G401 (cell line): ENCODE measurements around the gene CDR2. TPM values are rescaled to one million over a fixed set of nuclear protein-coding genes. Genes with fewer than 3 reads are reported as not detected.
"Not testable (repeated sequence)": the region's sequence is repeated elsewhere in the genome, so short reads cannot be mapped to it uniquely, and the experiment has no call there.

Source experiments
- DNase-seq: peaks from one replicate; pipeline ENCODE4 v3.0.0-alpha.2; 2015; ENCODE audit warnings: low spot score
- in situ Hi-C: cut with HindIII; loops from 2 replicates; pipeline ENCODE4 v1.10.0; 2016; ENCODE audit warnings: low sequenced_read_pairs, mixed read lengths
- total RNA-seq: library from RNA; depleted of rRNA; stranded (reverse); fragments of >200 nt; shearing (Covaris generic); gene quantifications from 2 replicates; pipeline ENCODE4 v1.2.3, GENCODE V29; 2014

The CDR2 gene
- total RNA-seq, 1 experiment from 2014 or later: 22.6 TPM

DNA sequence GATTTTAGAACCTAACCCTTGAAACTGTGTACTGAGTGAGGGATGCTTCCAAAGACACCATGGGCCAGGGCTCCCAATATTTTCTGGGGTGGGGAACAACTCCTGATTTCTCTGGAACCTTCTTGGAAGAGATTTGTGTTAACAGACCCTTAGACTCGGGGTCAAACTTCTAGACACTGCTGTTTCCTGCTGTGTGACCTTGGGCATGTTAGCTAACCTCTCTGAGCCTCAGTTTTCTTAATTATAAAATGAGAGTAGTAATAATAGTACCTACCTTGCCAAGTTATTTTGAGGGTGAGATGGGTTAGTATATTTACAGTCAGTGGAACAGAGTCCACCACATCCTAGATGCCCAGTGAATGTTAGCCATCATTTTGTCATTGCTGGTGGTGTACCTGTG is 58.4 kb downstream of the CDR2 start:
- DNase-seq: no peak
- in situ Hi-C loops: no loop called here

DNA sequence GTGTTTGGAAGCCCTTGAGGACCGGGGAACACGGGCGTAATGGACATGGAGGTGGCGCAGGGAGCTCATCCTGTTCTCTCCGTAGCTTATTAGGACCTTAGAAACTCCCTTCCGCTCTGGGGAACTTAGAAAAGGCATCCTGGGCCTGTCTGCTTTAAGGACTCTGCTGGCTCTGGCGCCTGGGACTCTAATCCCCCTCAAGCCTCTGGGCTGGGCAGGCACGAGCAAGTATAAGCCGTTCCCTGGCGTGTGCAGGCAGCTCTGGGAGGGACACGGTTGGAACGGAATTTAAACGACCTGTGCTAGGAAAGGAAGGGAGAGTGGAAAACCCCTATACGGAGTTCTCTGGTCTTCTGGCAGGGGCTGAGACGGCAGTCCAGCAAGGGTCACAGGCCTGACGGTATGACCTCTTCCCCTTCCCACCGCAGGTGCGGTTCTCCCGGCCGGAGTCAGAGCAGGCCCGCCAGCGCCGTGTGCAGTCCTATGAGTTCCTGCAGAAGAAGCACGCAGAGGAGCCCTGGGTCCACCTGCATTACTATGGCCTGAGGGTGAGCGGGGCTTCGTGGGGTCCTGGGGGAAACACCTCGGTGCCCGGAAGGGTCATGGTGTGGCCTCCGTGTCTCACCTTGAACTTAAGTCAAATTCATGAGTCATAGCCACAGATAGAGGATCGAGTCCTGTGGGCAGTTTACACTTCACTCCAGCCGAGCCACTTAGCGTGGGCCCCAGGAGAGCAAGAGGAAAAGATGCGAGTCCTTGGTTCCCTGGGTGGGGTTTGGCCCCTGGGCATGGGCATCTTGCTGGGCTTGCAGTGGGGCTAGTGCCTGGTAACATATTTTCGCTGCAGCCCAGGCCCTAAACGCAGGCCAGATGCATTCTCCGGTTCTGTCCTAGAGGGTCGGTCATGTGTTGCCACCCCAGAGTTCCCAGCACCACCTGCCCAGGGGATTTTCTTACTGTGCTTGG is 59.5 kb downstream of the CDR2 start:
- in situ Hi-C loops: no loop called here
- DNase-seq: no peak

DNA sequence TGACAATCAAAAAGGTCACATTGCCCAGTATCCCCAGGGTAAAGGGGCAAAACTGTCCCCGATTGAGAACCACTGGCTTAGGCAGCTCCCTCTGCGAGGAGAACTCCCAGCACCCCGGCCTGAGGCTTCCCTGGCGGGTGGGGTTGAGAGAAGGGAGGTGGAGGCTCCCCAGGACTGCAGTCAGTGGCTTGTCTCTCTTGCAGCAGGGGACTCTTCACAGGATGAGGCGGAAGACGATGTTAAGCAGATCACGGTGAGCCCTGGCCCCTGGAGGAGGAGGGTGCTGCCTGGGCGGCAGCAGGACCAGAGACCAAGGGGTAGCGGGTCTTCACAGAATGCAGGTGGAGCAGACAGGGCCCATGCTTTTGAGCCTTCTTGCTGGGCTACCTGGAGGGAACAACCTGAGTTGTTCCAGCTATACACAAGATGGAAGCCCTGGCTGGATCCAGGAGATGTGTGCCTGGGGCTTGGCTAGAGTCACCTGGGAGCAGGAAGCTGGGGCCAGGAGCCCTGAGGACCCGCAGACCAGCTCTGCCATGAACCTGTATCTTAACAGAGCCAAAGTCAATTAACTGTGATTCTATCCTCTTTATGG is 60.4 kb downstream of the CDR2 start:
- DNase-seq: no peak
- in situ Hi-C loops: no loop called here

DNA sequence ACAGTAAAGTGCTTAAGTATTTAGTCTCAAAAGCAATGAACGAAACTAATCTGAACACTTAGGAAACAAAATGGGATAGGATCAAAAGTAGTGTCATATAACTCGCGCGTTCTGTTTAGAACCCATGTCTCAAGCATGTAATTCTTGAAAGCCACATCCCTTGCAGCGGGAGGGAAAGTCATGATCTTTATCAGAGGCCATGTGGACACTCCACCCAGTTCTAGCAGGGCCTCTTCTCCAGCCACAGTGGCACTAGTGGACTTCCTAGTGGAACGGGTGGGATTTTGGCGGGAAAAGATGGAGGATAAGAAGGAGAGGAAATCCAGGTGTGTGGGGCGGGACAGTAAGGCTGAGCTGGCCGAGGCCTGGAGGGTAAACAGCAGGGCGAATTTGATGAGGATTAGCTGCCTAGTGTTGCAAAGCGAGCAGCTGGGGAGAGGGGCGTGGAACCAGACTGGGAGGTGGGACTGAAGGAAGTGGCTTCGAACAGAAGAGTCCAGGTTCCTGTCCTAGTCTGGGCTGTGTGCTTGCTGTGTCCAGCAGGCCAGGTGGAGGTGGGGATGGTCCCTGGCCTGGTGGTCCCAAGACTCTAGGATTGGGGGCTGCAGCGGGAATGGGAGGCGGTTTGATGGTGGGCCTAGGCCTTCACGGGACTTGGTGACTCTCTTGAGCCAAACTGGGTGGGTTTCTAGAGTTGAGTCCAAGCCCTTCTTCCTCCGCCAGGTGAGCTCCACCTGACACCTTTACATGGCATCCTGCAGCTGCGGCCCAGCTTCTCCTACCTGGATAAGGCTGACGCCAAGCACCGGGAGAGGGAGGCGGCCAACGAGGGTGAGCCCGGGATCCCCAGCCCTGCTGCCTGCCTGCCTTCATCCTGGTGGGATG is 61.3 kb downstream of the CDR2 start:
- in situ Hi-C loops: no loop called here
- no peak for DNase-seq

DNA sequence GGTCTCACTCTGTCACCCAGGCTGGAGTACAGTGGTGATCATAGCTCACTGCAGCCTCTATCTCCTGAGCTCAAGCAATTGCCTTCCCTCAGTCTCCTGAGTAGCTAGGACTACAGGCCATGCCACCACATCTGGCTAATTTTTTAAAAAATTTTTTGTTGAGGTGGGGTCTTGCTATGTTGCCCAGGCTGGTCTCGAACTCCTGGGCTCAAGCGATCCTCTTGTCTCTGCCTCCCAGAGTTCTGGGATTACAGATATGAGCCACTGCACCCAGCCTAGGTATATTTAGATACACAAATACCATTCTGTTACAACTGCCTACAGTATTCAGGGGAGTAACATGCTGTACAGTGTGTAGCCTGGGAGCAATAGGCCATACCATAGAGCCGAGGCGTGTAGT is 62.9 kb downstream of the CDR2 start:
- in situ Hi-C loops: no loop called here
- DNase-seq: no peak

DNA sequence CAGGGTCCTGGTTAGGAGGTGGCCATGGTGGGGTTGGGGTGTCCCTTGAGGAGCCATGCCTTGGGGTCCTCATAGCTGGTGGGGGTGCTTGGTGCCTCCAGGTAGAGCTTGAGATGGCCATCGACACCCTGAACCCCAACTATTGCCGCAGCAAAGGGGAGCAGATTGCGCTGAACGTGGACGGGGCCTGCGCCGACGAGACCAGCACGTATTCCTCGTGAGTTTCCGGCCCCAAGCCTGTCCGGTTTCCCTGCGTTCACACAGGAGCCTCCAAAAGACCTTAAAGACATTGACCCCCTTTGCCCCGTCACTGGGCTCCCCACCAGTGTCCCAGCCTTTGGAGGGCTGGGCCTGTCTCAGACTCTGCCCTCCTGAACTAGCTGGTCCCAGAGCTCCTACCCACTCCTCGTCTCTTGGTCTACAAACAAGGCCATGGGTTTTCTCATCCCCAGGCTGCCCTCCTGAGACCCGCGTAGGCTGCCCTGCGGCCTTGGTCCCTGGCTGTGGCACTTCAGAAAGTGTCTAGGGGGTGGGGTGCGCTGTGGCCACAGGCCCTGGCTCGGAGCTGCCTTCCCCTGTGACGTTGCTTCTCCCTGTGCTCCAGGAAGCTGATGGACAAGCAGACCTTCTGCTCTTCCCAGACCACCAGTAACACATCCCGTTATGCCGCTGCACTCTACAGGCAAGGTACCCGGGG is 65.4 kb downstream of the CDR2 start:
- no peak for DNase-seq
- in situ Hi-C loops: no loop called here

DNA sequence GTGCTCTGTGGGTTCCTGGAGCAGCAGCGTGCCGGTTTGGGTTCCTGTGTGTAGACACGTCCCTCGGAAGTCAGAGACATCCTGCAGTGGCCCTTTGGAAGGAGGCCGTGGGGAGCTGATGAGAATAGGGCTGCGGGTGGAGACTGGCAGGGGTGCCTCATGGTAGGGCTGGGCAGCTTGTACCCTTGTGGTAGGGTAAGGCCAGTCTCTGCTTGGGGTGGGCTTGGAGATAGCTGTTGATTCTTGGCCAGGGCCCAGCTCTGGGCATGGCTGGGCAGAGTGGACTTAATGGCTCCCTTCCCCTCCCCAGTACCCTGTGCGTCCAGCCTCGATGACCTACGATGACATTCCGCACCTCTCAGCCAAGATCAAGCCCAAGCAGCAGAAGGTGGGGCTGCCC is 66.6 kb downstream of the CDR2 start:
- in situ Hi-C loops: no loop called here
- no peak for DNase-seq

DNA sequence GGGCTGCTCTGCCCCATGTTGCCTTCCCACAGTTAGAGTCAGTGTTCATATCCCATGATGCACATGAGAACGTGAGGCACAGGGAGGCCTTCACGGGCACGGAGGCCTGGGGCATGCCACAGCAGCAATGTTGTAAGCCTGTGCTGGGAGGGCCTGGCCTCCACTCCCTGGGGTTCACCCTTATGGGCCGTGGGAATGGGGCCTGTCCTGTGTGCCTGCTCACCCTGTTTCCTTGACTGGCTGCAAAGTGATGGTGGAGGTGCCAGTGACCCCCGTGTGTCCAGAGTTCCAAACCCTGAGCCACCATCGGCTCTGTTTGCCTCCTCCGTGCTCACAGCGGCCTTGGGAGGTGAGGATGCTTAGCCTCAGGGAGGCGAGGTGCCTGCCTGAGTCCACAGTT is 67.6 kb downstream of the CDR2 start:
- in situ Hi-C loops: no loop called here
- no peak for DNase-seq

DNA sequence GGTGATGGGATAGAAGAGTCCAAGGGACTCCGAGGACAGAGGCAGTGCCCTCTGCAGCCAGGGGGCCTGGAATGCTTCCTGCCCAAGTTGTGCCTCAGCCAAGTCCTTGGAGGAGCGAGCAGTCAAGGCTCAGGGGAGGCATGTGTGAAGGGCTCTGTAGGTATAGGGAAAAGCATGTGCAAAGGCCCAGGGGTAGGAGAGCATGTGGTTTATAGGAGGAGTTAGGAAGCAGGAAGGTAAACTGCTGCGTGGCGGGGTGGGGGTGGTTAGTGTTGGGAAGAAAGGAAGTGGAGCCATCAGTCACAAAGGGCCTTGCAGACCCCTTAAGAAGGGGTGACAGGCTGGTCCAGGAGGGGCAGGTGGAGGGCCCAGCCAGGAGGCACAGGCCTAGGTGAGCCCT is 70.0 kb downstream of the CDR2 start:
- in situ Hi-C loops: no loop called here
- no peak for DNase-seq

DNA sequence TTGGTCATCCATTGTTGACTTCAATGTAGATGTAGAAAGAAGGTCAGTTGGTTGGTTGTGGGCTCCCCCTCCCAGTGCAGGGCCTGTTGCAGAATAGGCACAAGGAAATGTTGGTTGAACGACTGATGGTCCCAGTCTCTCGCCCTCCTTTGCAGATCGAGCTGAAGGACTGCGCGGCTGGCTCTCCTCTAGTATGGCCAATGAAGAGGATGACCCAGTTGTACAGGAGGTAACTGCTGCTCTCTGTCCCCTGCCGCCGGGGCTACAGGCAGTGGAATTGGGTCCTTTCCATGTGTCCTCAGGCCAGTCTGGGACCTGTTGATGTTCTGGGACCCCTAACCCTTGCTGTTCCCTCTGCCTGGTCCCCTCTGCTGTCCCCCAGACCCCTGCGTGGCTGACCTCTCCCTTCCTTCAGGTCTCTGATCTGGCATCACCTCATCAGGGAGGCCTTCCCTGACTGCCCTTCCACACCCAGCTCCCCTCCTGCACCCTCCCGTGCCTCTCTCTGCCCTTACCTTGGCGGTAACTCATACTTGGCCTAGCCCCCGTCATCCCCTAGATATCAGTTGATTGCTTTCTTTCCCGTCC is 71.5 kb downstream of the CDR2 start:
- in situ Hi-C loops: no loop called here
- no peak for DNase-seq

DNA sequence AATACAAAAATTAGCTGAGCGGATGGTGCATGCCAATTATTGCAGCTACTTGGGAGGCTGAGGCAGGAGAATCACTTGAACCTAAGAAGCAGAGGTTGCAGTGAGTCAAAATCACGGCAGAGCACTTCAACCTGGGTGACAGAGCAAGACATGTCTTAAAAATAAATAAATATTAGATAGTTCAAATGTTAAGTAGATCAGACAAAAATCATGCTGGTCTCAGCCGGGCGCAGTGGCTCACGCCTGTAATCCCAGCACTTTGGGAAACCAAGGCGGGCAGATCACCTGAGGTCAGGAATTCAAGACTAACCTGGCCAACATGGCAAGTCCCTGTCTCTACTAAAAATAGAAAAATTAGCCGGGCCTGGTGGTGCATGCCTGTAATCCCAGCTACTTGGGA is 73.0 kb downstream of the CDR2 start:
- in situ Hi-C loops: not testable (repeated sequence)

DNA sequence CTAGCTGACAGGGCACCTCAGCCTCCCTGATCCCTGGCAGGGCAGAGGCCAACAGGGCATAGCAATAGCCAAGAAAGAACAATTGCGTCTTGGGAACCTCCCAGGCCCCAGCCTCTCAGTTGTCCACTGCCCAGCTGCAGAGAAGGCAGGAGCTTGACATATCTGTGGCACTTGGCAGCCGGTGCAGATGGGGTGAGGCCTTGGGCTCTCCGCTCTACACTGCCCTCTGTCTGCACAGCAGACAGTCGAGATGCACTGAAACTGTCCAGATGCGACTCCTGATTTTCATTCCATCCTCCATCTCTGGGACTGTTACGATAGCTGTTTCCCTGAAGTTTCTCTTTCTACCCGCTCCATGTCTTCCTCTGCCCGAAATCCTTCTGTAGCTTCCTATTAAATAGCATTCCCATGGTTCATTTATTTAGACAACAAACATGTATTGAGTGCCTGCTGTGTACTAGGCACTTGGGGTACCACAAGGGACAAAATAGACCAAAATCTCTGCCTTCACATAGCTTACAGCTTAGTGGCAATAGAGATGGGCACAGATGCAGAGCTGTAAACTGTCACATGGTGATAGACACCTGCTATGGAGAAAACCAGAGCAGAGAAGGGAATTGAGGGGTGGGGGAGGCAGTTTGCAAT is 73.9 kb downstream of the CDR2 start:
- DNase-seq: peak; percentile 45
- in situ Hi-C loops: no loop called here

More for the DNA sequence above, 73.0 kb downstream of the CDR2 start:
- DNase-seq: not testable (repeated sequence)

DNA sequence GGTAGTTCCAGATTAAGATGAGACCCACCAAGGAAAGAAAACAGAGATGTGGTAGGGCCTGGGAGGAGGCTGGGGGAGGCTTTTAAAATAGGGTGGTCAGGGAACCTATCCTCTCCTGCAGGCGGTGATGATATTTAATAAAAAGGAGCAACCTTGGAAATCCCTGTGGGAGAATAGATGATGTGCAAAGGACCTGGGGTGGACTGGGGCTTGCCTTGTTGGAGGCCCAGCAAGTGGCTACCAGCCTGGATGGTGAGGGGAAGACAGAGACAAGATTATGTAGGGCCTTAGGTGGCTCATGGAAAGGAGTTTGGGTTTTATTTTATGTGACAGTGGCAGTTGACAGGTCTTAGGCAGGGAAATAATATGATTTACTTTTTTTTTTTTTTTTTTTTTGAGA is 75.4 kb downstream of the CDR2 start:
- no peak for DNase-seq
- in situ Hi-C loops: no loop called here

DNA sequence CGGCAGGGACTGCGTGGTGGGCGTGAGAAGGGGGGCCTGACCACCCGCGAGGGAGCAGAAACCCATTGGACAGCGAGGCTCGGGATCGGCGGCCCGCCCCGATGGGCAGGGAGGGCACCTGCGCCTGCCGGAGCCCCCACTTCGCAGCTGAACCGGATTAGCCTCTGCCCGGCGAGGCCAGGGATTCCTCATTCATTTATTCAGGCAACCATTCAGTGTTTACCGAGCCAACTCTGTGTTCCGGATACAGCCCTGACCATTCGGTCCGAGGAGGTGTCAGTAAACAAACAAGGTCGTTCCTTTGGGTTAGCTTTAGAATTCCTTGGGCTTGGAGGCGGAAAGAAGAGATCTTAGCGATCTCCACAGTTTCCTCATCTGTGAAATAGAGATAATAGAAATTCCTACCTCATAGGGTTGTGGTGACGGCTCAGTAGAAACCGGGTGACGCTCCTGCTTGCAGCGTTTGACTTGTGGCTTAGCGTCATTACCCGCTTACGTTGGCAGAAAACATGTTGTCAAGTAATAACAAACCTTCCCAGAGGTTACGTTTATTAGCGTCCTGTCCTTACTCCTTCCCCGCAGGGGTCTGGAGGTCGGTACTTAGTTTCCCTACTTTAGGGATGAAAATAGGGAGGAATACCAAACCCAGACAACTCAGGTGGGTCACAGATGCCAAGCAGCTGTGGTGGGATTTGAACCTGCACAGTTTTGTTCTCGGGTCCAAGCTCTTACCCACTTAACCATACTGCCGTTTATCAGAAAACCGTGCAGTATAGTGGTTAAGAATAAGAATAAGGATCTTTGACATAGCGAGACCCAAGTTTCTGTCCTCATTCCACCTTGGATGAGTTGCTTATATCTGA is 76.3 kb downstream of the CDR2 start:
- peak; percentile 91 for DNase-seq
- in situ Hi-C loops: no loop called here

DNA sequence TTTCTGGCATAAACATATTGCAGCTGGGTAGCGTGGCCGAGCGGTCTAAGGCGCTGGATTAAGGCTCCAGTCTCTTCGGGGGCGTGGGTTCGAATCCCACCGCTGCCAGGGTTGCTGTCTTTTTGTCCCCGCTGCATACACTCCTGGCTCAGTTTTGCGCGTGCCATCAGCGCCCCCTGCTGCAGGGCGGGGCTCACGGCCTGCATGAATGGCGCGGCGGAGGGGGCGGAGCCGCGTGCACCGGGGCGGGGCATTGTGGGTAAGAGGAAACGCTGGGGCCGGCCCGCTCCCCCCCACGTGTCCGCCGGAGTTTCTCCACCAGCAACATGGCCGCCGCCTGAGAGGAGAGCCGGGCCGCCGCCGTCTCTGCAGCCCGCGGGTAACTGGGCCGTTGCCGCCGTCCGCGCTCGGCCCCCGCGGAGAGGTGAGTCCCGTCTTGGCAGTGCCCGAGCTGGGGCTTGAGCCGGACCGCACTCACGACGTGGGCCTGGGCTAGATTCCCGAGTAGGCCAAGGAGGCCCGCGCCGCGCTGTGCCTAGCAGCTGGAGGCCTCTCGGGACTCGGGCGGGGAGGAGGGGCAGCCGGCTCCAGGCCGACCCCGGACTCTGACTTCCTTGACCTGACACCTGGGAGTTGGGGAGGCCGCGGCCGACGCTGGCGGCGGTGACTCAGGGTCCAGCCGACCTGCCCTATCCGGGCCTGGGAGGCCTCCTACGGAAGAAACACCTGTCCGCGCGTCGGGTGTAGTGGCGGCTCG is 77.1 kb downstream of the CDR2 start, which contains the start of gene POLR3E:
Gene POLR3E, plus strand, starts transcription at position 296 of the 757 bp plus-strand sequence. CDS start 5,560 bp downstream, outside the sequence.
- in situ Hi-C loops: no loop called here

DNA sequence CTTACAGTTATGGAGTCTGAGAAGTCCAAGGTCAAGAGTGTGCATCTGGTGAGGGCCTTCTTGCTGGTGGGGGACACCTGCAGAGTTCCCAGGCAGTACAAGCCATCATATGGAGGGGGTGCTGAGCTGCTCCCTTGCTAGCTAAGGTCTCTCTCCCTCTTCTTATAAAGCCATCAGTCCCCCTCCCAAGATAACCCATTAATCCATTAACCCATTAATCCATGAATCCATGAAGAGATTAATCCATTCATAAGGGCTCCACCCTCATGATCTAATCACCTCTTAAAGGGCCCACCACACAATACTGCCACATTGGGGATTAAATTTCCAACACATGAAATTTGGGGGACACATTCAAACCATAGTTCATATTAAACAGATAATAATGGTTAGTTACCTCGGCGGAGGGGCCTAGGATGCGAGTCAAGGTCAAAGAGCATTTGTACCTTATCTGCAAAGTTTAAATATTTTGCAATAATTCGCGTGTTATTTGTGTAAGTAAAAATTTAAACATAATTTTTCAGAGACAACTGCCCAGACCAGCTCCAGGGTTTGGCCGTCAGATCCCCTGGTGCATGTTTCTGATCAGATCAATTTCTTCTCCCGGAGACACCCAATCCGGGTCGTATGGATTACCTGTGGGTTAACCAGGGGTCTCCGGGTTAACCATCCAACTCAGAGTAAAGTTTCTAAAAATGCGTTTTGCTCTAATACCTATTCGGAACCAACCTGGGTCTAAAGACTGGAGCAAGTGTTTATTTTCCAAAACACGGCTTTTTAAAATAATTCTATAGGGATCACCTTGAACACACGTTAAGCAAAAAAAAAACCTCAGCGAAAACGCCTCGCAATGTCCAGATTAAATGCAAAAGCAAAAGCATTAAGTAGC is 78.0 kb downstream of the CDR2 start:
- in situ Hi-C loops: no loop called here
- peak; percentile 36 for DNase-seq

More for the DNA sequence above, 77.1 kb downstream of the CDR2 start, which contains the start of gene POLR3E:
- peak; percentile 97 for DNase-seq
